Nephron (organoid): ENCODE measurements around the gene BRDT.

ENCODE experiments used
- H3K27ac Mint-ChIP-seq, 3 experiments: 2 replicates each; pipeline ENCODE4 v1.8.0; 2020; ENCODE audit warnings: mixed read lengths in 3 of 3, mild to moderate bottlenecking in 2 of 3, moderate library complexity in 1 of 3
- H3K27me3 Mint-ChIP-seq: 2 replicates; pipeline ENCODE4 v1.8.0; 2021; ENCODE audit warnings: low read depth, mild to moderate bottlenecking, moderate library complexity, mixed read lengths
- H3K36me3 Mint-ChIP-seq: 2 replicates; pipeline ENCODE4 v1.8.0; 2020; ENCODE audit warnings: low read depth, mixed read lengths
- H3K4me1 Mint-ChIP-seq: 2 replicates; pipeline ENCODE4 v1.8.0; 2020; ENCODE audit warnings: mixed read lengths
- H3K4me3 Mint-ChIP-seq, 3 experiments: 2 replicates each; pipeline ENCODE4 v1.8.0; 2020; ENCODE audit warnings: mild to moderate bottlenecking in 3 of 3, mixed read lengths in 3 of 3, moderate library complexity in 2 of 3
- H3K9me3 Mint-ChIP-seq: 2 replicates; pipeline ENCODE4 v1.8.0; 2020; ENCODE audit warnings: mixed read lengths
- TF ChIP-seq, protein P1 (sequence below), 3 experiments: fragments of 200-600 bp; sonication (generic); IDR thresholded peaks; one replicate each; pipeline ENCODE4 v1.5.0; 2021; ENCODE audit warnings: antibody characterized with exemption in 3 of 3; ENCODE audit not compliant: unreplicated experiment in 3 of 3

Gene BRDT

DNA sequence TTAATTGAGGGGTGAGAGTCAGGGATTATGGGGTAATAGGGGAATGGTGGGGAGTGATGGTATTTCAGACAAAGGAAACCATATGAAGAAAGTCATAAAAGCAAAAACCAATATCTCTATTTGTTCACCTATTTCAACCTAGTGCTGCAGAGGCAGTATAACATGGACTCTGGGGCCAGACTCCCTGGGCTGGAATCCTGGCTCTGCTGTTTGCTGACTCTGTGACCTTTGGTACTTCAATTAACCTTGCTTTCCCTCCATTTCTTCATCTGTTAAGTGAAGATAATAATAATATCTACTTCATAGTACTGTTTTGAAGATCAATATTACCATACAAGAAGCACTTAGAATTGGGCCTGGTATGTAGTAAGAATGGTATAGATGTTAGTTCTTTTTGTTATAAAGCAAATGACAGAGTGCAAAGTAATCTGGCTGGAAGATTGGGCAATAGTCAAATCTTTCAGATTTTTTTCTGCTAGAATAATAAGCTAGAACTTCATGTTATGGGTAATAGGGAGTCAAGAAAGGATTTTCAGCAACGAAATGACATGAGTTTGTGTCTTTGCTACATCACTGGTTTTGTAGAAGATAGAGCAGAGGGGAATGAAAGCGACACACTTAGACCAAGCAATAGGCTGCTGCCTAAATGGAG, 89.6 kb downstream of the BRDT start:
- Mint-ChIP-seq H3K27me3 (no peaks in the 10 kb centered on the region), H3K27ac (no peak overlapping the region), H3K36me3 (no peaks in the 10 kb centered on the region), H3K9me3 (no peaks in the 10 kb centered on the region), H3K4me1 (peaks cover 5% of the 10 kb centered on the region), H3K4me3 (no peak overlapping the region)
- TF ChIP-seq, protein P1, sequence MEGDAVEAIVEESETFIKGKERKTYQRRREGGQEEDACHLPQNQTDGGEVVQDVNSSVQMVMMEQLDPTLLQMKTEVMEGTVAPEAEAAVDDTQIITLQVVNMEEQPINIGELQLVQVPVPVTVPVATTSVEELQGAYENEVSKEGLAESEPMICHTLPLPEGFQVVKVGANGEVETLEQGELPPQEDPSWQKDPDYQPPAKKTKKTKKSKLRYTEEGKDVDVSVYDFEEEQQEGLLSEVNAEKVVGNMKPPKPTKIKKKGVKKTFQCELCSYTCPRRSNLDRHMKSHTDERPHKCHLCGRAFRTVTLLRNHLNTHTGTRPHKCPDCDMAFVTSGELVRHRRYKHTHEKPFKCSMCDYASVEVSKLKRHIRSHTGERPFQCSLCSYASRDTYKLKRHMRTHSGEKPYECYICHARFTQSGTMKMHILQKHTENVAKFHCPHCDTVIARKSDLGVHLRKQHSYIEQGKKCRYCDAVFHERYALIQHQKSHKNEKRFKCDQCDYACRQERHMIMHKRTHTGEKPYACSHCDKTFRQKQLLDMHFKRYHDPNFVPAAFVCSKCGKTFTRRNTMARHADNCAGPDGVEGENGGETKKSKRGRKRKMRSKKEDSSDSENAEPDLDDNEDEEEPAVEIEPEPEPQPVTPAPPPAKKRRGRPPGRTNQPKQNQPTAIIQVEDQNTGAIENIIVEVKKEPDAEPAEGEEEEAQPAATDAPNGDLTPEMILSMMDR (IDR thresholded peaks at IDR 0.05; ENCODE audit: unreplicated experiment in 3 of 3) = no peak

DNA sequence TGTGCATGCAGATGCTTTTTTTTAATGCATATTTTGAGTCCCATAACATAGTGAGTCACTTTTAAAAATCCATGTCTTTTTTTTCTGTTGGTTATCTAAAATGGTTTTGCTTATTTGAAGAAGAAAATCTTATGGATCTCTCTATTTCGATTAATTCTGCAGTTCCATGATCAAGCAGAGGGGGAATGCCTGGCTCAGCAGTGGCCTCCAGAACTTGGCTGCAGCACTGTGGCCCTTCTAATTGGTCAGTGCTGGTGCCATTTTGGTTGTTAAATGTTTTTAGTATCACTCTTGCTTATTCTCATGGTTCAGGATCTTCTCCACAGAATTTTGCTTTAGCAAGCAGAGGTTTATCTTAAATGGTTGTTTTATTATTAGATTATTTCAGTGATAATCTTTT, 91.8 kb downstream of the BRDT start:
- TF ChIP-seq, protein P1 (IDR thresholded peaks at IDR 0.05; ENCODE audit: unreplicated experiment in 3 of 3) = no peak
- no peak overlapping the region for H3K4me3 Mint-ChIP-seq
- H3K9me3 Mint-ChIP-seq = no peaks in the 10 kb centered on the region
- H3K36me3 Mint-ChIP-seq = no peaks in the 10 kb centered on the region
- no peaks in the 10 kb centered on the region for H3K27me3 Mint-ChIP-seq
- H3K27ac Mint-ChIP-seq = no peak overlapping the region
- peaks cover 5% of the 10 kb centered on the region for H3K4me1 Mint-ChIP-seq

DNA sequence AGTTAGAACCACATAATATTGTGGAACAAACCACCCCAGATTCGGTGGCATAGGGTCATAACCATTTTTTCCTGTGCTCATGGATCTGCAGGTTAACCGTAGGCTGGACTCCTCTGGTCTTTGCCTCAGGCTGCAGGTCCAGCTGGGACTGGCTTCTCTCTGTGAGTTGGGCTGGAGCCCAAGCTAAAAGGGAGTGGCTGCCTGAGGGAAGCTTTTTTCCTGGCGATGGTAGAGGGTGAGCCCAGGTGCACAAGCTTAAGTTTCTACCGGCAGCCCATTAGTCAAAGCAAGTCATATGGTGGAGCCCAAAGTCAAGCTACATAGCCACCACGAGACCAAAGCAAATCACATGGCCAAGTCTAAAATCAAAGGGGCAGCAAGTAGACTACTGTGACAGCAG, 94.4 kb downstream of the BRDT start:
- TF ChIP-seq, protein P1 (IDR thresholded peaks at IDR 0.05; ENCODE audit: unreplicated experiment in 3 of 3) = no peak
- Mint-ChIP-seq H3K4me1 (no peaks in the 10 kb centered on the region), H3K36me3 (no peaks in the 10 kb centered on the region), H3K27me3 (no peaks in the 10 kb centered on the region), H3K27ac (no peak overlapping the region), H3K4me3 (no peak overlapping the region), H3K9me3 (no peaks in the 10 kb centered on the region)

DNA sequence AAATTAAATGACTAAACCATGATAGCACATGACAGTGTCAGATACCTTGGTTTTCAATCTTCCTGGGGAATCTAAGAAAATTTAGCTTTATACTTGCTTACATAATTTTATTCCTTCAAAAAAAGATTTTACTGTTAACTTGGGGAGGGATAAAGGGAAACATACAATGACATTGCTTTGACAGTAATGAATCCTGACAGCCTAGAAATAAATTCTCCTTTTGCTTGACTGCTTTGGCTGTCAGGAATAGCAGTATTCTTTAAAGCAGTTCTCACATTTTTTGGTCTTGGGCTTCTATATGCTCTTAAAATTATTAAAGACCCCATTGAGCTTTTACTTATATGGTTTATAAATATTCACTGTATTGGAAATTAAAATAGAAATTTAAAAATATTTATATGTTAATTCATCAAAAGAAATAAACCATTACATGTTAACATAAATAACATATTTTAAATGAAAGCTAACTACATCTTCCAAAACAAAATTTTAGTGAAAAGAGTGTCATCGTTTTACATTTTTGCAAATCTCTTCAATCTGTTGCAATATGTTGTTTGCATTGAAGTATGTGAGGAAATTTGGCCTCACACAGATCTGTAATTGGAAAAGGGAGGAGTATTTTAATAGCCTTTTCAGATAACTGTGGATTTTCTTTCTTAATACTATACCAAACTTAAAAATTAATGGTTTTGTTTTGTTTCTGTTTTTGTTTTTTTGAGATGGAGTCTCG, 96.7 kb downstream of the BRDT start:
- TF ChIP-seq, protein P1 (IDR thresholded peaks at IDR 0.05; ENCODE audit: unreplicated experiment in 3 of 3) = no peak
- Mint-ChIP-seq H3K36me3 (no peaks in the 10 kb centered on the region), H3K4me1 (no peaks in the 10 kb centered on the region), H3K27me3 (no peaks in the 10 kb centered on the region), H3K9me3 (no peaks in the 10 kb centered on the region), H3K4me3 (no peak overlapping the region), H3K27ac (no peak overlapping the region)

DNA sequence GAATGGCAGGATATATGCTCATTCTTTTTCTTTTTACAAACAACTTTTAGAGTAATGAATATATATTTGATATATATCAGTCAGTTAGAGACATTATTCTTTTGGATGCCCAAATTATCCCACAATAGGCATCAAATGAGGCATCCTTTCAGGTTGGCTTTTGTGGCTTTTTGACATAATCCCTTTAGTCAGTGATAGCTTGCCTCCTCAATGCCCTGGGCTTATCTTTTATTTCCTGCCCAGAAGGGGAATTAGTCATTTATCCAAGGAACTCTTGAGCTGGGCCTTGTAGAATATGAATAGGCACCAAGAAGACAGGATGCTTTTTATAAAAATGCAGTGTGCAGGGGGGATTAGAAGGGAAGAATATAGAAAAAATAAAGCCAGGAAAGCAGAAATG, 102.7 kb downstream of the BRDT start:
- H3K27ac Mint-ChIP-seq = no peak overlapping the region
- no peaks in the 10 kb centered on the region for H3K4me1 Mint-ChIP-seq
- no peaks in the 10 kb centered on the region for H3K27me3 Mint-ChIP-seq
- TF ChIP-seq, protein P1 (IDR thresholded peaks at IDR 0.05; ENCODE audit: unreplicated experiment in 3 of 3) = no peak
- no peak overlapping the region for H3K4me3 Mint-ChIP-seq
- no peaks in the 10 kb centered on the region for H3K9me3 Mint-ChIP-seq
- H3K36me3 Mint-ChIP-seq = no peaks in the 10 kb centered on the region
